OCI-M1 (cell line): ENCODE measurements around the gene GTPBP1.

Experiments used
- DNase-seq: peaks from one replicate; lab custom pipeline; 2025; lab: John Stamatoyannopoulos, UW

Gene GTPBP1

DNA sequence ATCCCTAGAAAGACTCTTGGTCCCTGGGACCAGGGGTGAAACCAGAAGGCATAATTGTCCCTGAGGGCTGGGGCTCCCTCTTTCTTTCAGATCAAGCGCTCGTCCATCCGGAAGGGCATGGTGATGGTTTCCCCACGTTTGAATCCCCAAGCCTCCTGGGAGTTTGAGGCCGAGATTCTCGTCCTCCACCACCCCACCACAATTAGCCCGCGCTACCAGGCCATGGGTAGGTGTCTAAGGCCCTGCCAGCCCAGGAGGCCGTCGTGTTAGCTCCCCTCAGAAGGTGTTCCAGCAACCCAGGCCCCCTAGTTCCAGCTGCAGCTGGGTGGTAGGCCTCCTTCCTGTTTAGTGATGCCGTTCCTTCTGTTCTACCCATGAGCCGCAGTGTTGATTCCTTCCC lies 21.4 kb downstream of the GTPBP1 start:
- DNase-seq = no peak

DNA sequence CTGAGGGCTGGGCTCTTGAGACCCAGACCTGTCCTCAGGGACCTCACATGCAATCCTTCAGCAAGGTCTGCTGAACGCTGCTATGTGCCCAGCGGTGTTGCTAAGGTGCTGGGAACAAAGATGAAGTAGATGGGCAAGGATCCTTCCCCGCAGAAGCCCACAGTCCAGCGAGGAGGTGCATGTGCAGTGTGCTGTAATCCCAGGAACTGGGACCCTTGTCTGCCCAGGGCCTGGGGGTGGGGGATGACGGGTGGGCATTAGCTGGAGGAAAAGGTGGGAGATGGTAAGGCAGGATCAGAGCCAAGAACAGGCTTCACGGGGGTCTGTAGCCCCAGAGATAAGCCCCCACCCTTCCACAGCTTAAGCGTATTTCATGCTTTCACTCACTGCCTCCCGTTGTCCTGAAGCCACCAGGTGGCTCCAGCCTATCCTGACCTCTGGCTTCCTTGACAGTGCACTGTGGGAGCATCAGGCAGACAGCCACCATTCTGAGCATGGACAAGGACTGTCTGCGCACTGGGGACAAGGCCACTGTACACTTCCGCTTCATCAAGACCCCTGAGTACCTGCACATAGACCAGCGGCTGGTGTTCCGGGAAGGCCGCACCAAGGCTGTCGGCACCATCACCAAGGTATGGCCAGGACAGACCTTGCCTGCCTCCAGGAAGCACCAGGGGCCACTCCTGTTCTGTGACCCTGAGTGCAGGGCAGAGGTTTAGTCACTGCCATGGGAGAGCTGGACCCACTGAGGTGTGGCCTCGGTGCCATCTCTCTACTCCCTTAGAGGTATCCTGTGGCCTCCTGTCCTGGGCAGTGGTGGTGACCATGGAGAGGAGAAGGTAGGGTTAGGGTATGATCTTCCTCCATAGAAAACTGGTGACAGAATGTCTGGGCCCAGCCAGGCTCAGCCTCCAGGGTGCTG lies 22.0 kb downstream of the GTPBP1 start:
- no peak for DNase-seq

DNA sequence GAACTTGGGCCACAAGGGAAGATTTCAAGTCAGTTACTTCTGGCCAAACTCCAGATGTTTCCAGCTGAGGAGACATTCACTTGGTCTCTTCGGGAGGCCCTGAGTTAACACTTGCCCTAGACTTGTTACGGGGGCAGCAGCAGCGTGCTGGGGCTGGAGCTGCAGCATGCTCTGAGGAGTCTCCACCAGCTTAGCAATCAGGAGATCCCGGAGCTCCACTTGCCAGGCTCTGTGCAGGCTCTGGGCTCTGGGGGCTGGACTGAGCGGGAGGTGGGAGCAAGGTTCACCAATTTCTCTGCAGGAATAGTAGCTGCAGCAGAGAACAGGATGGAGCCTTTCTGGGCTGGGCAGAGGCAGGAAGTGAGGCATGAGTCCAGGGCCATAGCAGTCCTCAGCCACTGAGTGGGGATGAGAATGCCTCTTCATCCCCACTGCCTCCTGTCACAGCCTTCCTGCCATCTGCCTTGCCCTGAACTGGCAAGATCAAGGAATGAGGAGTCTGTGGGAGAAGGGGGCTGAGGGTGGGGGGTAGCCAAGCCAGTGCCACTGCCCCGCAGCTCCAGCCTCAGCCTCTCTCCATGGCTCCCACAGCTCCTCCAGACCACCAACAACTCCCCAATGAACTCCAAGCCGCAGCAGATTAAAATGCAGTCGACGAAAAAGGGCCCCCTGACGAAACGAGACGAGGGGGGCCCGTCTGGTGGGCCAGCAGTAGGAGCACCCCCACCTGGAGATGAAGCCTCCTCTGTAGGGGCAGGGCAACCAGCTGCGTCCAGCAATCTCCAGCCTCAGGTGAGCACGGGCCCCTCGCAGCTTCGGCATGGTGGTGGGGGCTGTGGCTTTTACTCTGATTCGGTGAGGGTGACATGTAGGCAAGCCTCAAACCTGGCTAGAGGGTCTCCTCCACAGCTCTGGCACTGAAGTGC lies 23.4 kb downstream of the GTPBP1 start:
- DNase-seq = no peak

DNA sequence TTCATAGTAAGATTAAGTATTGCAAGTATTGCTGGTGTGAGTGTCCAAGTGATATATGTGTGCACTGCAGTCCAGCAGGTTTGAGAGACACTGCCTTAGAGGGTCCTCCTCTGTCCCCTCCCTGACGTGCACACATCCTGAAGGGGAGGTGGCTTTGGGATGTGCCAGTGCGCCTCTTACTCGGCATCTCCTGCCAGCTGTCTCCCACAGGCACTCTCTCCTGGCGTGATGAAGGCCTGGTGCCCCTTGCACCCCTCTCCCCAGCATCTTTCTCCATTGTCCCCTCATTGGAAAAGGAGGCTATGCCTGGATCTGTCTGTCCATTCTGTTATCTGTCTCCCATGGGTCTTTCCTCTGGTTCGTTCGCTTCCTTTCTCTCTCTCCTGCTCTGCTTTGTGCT lies 24.2 kb downstream of the GTPBP1 start:
- no peak for DNase-seq

DNA sequence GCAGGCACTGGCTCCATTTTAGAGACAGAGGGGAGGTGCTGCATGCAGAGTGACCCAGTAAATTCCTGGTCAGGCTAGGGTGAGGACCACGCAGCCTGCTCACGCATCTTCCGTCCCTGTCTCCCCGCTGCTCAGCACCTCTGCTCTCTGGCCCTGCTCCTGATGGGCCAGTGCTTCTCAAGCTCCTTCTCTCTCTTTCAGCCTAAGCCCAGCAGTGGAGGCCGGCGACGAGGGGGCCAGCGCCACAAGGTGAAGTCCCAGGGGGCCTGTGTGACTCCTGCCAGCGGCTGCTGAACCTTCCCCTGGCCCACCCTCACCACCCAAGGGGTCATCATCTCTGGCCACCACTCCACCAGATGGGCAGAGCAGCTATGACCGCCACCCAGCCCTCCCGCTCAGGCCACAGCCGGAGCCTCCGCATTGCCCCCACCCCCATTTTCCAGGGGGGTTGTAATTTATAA lies 24.7 kb downstream of the GTPBP1 start:
- DNase-seq = no peak

DNA sequence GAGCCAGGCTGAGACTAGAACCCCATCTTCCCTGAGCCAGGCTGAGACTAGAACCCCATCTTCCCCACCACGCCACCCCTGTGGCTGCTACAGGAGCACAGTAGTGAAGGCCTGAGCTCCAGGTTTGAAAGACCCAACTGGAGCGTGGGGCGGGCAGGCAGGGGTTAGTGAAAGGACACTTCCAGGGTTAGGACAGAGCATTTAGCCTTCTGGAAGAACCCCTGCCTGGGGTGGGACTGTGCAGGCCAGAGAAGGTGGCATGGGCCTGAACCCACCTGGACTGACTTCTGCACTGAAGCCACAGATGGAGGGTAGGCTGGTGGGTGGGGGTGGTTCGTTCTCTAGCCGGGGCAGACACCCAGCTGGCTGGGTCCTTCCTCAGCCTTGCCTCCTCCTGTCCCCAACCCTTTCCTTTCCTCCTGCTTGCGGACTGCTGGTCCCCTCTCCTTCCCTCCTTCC lies 26.0 kb downstream of the GTPBP1 start:
- no peak for DNase-seq

DNA sequence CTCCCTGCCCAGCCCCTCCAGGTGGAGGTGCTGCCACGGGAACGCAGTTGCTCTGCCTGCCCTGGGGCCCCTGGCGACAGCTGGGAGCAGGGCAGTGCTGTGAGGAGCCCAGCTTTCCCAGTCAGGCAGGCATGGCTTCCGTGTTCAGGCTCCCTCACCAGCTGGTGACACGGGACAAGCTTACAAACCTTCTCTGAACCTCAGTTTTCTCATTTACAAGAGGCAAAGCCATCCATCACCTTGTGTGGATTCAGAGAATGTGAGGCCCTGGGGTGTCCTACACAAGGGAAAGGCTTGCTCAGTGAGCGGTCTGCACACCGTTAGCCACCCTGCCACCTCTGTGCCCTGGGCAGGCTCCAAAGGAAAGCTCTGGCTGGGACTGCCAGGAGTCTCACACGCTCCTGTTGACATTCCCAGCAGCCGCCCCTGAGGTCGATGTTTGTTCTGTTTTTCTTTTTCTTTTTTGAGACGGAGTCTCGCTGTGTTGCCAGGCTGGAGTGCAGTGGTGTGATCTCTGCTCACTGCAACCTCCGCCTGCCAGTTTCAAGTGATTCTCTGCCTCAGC lies 26.6 kb downstream of the GTPBP1 start:
- DNase-seq = no peak

DNA sequence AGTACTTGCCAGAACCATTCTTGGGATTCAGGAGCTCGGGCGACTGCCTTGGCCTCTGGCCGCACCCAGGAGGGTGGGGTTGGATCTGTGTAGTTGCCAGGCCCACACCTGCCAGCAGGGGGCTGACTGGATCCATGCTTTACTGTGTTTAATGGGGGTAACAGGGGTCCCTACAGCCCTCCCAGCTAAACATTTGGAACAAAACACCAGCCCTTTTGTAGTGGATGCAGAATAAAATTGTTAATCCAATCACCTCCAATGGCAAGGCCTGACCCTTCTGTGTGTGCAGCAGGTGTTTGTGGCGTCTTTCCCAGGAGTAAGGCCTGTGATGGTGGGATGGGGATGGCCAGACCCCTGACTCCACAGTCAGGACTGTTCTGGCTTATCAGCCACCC lies 27.6 kb downstream of the GTPBP1 start:
- DNase-seq = peak; percentile 25

DNA sequence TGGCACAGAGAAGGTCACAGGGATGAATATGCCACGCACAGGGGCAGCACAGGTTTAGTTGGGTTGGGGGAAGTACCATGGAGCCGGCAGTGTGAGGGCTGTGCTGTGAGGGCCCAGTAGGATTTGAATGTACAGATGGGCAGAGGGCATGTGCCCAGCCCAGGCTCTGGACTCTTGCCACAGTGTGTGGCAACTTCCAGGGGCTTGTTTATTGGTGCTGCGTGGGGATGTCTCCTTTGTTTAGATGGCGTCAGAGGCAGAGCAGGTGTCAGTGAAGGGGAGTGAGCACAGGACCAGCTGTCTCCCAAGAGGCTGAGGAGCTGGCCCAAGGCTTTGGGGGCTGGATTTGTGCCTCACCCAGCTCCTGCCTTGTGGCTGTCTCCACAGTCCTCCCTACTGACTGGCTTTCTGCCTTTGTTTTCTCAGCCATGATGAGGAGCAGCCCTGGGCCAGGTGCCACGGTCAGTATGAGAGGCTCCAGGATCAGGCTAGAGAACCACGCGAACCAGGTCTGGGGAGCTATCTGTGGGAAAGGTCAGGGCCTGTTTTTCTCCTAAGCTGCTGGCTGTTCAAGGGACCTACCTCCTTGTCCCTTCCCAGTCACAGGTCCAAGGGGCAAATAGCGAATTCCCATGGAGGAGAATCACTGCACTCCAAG lies 28.1 kb downstream of the GTPBP1 start:
- DNase-seq = no peak

DNA sequence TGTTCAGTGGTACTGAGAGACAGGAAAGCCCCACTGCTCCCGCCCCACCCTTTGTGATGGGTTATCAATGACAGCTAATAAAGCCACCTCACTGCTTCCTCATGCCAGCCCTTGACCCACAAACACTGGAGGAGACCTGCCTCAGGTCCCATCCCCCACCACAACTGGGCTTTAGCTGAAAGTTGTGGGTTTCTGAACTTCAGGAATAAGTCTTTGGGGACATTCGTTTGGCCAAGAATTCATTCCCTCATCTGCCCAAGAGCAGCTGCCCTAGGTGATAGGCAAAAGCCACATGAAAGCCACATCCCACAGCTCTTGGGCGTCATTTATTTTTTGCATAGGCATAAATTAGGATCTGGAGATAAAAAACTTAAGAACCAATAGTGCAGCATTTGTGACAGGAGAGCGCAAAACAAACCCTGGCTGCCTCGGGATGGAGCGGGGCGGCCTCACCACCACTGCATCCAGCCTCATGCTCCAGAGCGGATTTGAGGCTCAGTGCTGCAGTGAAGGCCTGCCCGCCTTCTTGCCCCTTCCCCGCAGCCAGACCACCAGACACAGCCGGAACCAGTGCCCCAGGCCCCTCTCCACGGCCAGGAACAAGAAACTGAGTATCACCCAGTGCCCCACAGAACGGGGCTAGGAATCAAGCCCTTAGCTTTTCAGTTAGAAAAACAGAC lies 28.8 kb downstream of the GTPBP1 start:
- DNase-seq = no peak

DNA sequence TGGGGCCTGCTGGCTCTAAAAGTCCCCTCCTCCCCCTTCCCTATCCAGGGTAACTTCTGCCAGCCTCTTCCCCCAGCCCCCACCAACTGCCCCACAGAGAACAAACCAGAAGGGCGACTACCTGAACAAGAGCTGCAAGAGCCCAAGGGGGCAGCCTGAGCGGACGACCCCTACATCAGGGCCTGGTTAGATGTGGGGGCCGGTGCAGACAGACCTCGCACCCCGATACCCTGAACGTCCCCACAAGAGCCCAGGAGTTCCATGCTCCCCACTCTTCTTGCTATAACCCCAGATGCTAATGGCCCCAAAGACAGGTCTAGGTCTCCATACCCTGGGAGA lies 29.4 kb downstream of the GTPBP1 start:
- DNase-seq = no peak

DNA sequence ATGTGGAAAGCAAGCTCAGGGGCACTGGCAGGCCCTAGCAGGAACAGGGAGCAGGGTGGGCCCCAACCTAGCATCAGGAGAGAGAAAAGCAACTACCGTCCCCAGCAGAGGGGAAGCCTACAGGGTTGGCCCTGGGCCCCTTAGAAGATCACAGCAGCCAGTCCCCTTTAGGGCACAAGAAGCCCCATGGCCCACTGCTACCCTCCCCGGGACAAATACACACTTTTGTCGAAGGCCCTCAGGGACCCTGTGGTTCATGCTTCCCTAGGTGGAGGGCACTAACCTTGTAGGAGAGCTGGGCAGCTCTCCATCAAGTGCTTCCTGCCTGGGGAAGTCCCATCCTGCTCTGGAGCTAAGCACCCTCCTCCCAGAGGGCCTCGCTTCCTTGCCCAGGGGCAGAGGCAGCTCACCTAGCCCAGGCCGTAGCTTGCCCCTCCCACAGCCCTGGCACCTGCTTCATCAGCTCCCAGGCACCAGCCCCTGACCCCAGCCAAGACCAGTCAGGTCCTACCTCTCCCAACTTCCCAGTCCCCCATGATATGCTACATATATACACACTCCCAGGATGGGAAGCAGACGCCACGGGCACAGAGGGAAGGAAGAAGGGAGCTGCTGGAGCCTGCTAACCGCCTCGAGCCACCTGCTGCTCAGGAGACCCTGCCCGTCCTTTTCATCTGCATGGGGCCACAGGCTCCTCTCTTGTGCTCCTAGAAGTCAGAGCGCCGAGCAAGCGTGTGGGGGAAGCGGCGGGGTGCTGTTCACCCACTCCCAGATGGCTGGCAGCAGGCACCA lies 29.9 kb downstream of the GTPBP1 start:
- no peak for DNase-seq

DNA sequence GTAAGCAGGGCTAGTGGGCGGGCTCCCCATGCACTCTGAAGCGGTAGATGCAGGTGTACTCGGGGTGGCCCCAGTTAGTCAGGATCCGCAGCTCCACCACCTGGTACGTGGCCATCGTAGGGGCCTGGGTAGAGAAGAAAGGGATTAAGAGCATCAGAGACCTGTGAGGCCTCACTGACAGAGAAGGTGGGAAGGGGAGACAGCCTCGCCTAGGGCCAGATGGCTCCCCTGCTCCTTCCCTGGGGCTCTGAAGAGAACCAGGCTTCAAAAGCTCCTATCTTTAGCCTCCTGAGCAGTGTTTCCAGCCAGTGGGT lies 30.5 kb downstream of the GTPBP1 start:
- DNase-seq = no peak

DNA sequence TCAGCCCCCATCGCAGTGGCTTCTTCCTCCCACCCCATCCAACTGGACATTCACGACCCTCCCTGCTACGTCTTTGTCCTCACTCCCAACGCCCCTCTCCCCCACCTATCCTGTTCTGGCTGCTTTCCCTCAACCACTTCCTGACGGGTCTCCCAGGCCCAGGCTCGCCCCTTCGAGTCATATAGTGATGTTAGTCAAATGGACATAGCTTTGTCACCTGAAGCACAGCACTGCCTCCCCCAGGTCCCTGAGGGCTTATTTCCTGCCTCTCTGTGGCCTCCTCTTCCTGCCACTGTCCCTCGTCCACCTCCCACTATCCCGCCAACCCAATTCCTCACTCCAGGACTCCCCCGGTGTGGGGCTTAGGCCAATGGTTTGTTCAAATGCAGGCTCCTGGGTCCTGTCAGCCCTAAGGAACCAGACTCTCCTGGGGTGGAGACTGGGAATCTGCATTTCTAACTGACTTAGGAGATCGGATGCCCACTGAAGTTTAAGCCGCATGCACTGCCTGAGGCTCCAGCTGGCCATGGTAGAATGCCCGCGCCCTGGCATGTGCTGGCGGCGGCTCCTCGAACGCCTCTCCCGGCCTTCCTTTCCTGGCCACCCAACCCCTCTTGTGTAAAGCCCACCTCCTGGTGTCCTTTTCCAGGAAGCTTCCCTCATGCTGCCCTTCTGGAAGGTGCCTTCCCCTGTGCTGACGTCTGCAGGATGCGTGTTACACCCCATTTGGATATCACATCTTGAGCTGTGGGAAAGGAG lies 31.7 kb downstream of the GTPBP1 start:
- no peak for DNase-seq

DNA sequence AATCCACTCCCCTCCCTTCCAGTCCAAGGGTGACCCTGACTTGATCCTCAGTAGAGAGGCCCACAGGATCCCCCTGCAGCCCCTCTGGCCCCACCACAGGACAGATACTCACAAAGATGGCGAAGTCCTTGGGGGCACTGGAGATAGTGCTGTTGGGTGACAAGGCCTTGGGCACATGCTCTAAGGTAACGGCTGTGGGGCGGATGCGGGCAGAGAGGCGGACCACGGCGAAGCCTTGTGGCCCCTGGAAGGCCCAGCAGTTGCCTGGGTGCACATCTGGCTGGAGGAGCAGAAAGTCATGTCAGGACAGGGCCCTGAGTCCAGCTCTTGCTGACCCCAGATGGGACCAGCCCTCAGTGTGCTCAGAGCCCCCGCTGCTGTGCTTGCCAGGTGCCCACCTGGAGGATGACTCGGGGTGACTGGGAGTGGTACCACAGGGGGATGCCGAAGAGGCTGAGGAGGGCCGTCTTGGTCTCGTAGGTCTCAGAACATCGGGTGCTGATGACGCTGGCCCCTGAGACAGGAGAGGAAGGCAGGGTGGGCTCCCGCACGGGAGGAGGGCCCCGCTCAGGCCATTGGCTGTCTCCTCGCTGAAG lies 32.8 kb downstream of the GTPBP1 start:
- DNase-seq = no peak

DNA sequence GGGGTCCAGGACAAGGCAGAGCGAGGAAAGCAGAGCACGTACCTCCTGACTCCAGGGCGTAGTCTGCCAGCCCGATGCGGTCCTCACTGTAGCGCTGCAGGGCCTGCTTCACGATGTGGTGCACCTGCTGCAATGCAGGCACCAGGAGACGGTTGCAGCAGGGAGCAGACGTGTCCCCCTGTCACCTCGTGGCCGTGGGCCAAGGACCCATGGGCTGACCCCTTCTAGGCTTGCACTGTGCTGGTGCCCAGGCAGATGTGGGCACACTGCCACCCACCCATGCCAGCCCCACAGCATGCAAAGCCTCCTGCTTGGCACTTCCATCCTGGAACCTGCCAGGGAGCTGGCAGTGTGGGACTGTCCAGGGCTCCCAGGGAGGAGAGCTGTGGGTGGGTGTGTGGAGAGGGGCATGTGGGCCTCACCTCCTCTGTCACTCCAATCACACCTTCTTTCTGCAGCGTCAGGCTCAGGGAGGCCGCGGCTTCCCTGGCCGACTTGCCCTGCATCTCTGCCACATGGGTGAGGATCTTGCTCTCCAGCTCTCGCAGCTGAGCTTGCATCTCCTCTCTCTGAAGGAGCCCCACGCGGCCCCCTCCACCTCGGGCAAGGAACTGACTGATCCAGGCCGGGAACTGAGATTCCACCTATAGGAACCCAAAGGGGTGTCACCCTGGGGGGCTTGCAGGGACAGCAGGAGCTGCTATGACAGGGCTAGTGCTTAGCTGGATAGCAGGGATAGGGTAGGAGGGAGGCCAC lies 33.7 kb downstream of the GTPBP1 start:
- DNase-seq = no peak

DNA sequence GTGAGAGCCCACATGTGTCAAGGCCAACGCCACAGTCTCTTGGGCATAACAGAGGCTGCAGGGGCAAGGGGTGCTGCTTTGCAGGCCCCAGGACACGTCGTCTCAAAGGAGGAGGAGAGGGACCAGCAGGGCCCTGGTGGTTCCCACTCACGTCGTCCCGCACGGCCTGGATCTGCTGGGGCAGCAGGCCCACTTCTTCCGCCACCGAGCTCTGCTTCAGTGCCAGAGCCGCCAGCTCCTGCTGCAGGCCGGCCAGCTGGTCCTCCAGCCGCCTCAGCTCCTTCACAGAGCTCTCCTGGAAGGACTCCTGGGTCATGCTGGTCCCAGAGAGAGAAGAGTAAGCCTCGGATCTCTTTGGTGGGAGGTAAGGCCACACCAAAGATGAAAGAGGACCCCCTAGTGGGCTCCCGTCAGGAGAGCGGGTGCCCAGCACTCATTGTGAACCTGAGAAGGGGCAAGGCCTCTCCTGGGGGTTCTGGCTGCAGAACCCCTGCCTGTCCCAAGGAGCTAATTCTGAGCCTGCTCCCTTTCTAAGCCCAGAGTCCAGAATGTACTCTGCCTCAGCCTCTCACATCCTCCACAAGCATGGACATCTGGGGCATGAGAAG lies 34.5 kb downstream of the GTPBP1 start:
- DNase-seq = no peak

DNA sequence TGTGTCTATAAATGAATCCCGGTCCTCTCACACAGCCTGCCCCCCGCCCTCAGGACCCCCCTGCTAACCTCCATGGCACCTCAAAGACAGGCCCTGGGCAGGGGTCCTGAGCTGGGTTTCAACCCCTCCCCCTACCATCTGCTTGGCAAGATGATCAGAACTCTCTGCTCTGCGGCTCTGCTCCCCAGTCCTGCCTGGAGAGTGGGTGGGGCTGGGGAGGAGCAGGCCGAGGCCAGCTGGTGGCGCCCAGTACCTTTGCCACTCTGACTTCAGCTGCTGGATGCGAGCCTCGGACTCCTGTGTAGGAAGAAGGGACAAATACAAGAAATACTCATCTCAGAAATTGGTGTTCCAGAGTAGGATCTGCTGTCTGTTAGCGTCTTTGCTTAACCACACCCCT lies 35.0 kb downstream of the GTPBP1 start:
- DNase-seq = no peak
